IMR-90 (cell line): ENCODE data around the gene KLK10. TPM values are rescaled to one million over a fixed set of nuclear protein-coding genes. Genes with fewer than 3 reads are reported as not detected.

Source experiments
- ATAC-seq: fragments of 200-7000 bp; cut with Tn5 transposase; 2 replicates; pipeline ENCODE4 v1.9.1; 2020; ENCODE audit warnings: low read depth, mild to moderate bottlenecking, moderate library complexity
- BruUV-seq: library from RNA; stranded (reverse); fragments of 400-500 nt; replicated peaks from 2 replicates; lab custom pipeline; 2021; lab: Mats Ljungman, UMichigan
- CTCF ChIA-PET: fragments of 300-600 bp; formaldehyde crosslinking; extraction: SDS; loops from one replicate; lab custom pipeline; 2021; ENCODE audit warnings: antibody characterized with exemption; lab: Yijun Ruan, JAX
- POLR2A ChIA-PET: fragments of 300-600 bp; sonication (Branson Sonifier 250); formaldehyde crosslinking; loops from one replicate; lab custom pipeline; 2022; ENCODE audit warnings: antibody characterized with exemption; ENCODE audit not compliant: unreplicated experiment; lab: Charles Lee
- DNase-seq: peaks from one replicate; pipeline ENCODE4 v3.0.0; 2013
- H2AFZ ChIP-seq: replicated peaks from 2 replicates; pipeline ENCODE3; 2013; ENCODE audit warnings: low read length, mild to moderate bottlenecking; ENCODE audit not compliant: poor library complexity
- H2AK5ac ChIP-seq: 2 replicates; pipeline ENCODE4 v1.6.1; 2013; ENCODE audit warnings: low read depth, low read length, inconsistent platforms
- H2AK9ac ChIP-seq: replicated peaks from 2 replicates; pipeline ENCODE3; 2013; ENCODE audit warnings: mild to moderate bottlenecking, low read depth, low read length, moderate library complexity; ENCODE audit not compliant: poor library complexity
- H2BK120ac ChIP-seq: 2 replicates; pipeline ENCODE4 v1.6.1; 2013; ENCODE audit warnings: low read depth, low read length, inconsistent platforms
- H2BK15ac ChIP-seq: 3 replicates; pipeline ENCODE4 v1.6.1; 2013; ENCODE audit warnings: low read depth, low read length, inconsistent platforms
- H2BK20ac ChIP-seq: 2 replicates; pipeline ENCODE4 v1.6.1; 2013; ENCODE audit warnings: low read depth, mild to moderate bottlenecking, inconsistent platforms, low read length, moderate library complexity
- H2BK5ac ChIP-seq: 2 replicates; pipeline ENCODE4 v1.6.1; 2013; ENCODE audit warnings: mild to moderate bottlenecking, low read depth, low read length, inconsistent platforms; ENCODE audit not compliant: poor library complexity, severe bottlenecking
- H3K14ac ChIP-seq: replicated peaks from 2 replicates; pipeline ENCODE4 v1.6.1; 2013; ENCODE audit warnings: low read depth, low read length, inconsistent platforms
- H3K18ac ChIP-seq: 2 replicates; pipeline ENCODE4 v1.6.1; 2013; ENCODE audit warnings: low read depth, low read length, control low read depth
- H3K23ac ChIP-seq: 2 replicates; pipeline ENCODE4 v1.6.1; 2013; ENCODE audit warnings: low read depth, low read length, inconsistent platforms
- H3K27ac ChIP-seq: 2 replicates; pipeline ENCODE4 v1.5.1; 2013; ENCODE audit warnings: mild to moderate bottlenecking, control low read depth, low read length; ENCODE audit not compliant: insufficient read depth
- H3K27me3 ChIP-seq: 2 replicates; pipeline ENCODE4 v1.6.1; 2013; ENCODE audit warnings: low read length; ENCODE audit not compliant: control insufficient read depth, insufficient read depth
- H3K36me3 ChIP-seq: 2 replicates; pipeline ENCODE4 v1.6.1; 2013; ENCODE audit warnings: low read length, mixed read lengths; ENCODE audit not compliant: control insufficient read depth, insufficient read depth
- H3K4ac ChIP-seq: 2 replicates; pipeline ENCODE4 v1.6.1; 2013; ENCODE audit warnings: low read depth, low read length, inconsistent platforms
- H3K4me1 ChIP-seq: 2 replicates; pipeline ENCODE4 v1.6.1; 2013; ENCODE audit warnings: low read length, mixed read lengths; ENCODE audit not compliant: control insufficient read depth, insufficient read depth
- H3K4me2 ChIP-seq: 2 replicates; pipeline ENCODE4 v1.6.1; 2013; ENCODE audit warnings: low read depth, mild to moderate bottlenecking, control low read depth, low read length, moderate library complexity
- H3K4me3 ChIP-seq: 2 replicates; pipeline ENCODE4 v1.5.1; 2013; ENCODE audit warnings: low read depth, mild to moderate bottlenecking, control low read depth, low read length, moderate library complexity; ENCODE audit not compliant: insufficient read depth
- H3K56ac ChIP-seq: 2 replicates; pipeline ENCODE4 v1.6.1; 2013; ENCODE audit warnings: low read length, inconsistent platforms; ENCODE audit not compliant: insufficient read depth; ENCODE audit errors: extremely low read depth
- H3K79me1 ChIP-seq, 2 experiments: 2 replicates each; pipeline ENCODE4 v1.6.1; 2013; ENCODE audit warnings: low read length in 2 of 2, inconsistent platforms in 1 of 2, low read depth in 1 of 2
- H3K9ac ChIP-seq: 2 replicates; pipeline ENCODE4 v1.6.1; 2013; ENCODE audit warnings: low read depth, low read length, control low read depth
- H3K9me1 ChIP-seq: 2 replicates; pipeline ENCODE4 v1.6.1; 2013; ENCODE audit warnings: low read length, inconsistent platforms; ENCODE audit not compliant: insufficient read depth
- H3K9me3 ChIP-seq: 2 replicates; pipeline ENCODE4 v1.6.1; 2013; ENCODE audit warnings: low read length; ENCODE audit not compliant: control insufficient read depth, insufficient read depth
- H4K20me1 ChIP-seq: 2 replicates; pipeline ENCODE4 v1.6.1; 2013; ENCODE audit warnings: low read length, inconsistent platforms; ENCODE audit not compliant: insufficient read depth
- H4K5ac ChIP-seq: 2 replicates; pipeline ENCODE4 v1.6.1; 2013; ENCODE audit warnings: mild to moderate bottlenecking, low read depth, low read length, control low read depth
- H4K8ac ChIP-seq, 2 experiments: 2 replicates each; pipeline ENCODE4 v1.6.1; 2013; ENCODE audit warnings: low read depth in 2 of 2, low read length in 2 of 2, control low read depth in 1 of 2, inconsistent platforms in 1 of 2
- H4K91ac ChIP-seq: 2 replicates; pipeline ENCODE4 v1.6.1; 2013; ENCODE audit warnings: low read depth, low read length, inconsistent platforms; ENCODE audit not compliant: insufficient read depth
- BHLHE40 ChIP-seq: fragments of 150-350 bp; IDR thresholded peaks from 2 replicates; pipeline ENCODE4 v1.6.1; 2016; ENCODE audit warnings: mild to moderate bottlenecking, low read depth, low read length
- CHD1 ChIP-seq: IDR thresholded peaks from 2 replicates; pipeline ENCODE4 v1.6.1; 2012; ENCODE audit warnings: low read depth, low read length, improper control_type of control experiment
- CTCF ChIP-seq: conservative IDR thresholded peaks from 2 replicates; pipeline ENCODE4 v1.5.1; 2012; ENCODE audit warnings: mild to moderate bottlenecking, low read depth, low read length, improper control_type of control experiment
- ELK1 ChIP-seq: fragments of 150-350 bp; IDR thresholded peaks from 2 replicates; pipeline ENCODE4 v1.6.1; 2016; ENCODE audit warnings: low read depth, mild to moderate bottlenecking, low read length, moderate library complexity, borderline replicate concordance
- MAFK ChIP-seq: IDR thresholded peaks from 2 replicates; pipeline ENCODE4 v1.6.1; 2012; ENCODE audit warnings: low read depth, low read length, improper control_type of control experiment
- MAZ ChIP-seq: IDR thresholded peaks from 2 replicates; pipeline ENCODE4 v1.6.1; 2012; ENCODE audit warnings: low read depth, mild to moderate bottlenecking, low read length, improper control_type of control experiment, moderate library complexity, borderline replicate concordance
- MXI1 ChIP-seq: IDR thresholded peaks from 2 replicates; pipeline ENCODE4 v1.6.1; 2012; ENCODE audit warnings: low read depth, mild to moderate bottlenecking, low read length, moderate library complexity, borderline replicate concordance
- NFE2L2 ChIP-seq: fragments of 150-350 bp; IDR thresholded peaks from 2 replicates; pipeline ENCODE4 v1.6.1; 2016; ENCODE audit warnings: low read depth, mild to moderate bottlenecking, low read length
- POLR2A ChIP-seq: IDR thresholded peaks from 2 replicates; pipeline ENCODE4 v1.6.1; 2012; ENCODE audit warnings: mild to moderate bottlenecking, low read depth, low read length
- RAD21 ChIP-seq: IDR thresholded peaks from 2 replicates; pipeline ENCODE4 v1.6.1; 2012; ENCODE audit warnings: low read length, improper control_type of control experiment
- RCOR1 ChIP-seq: IDR thresholded peaks from 2 replicates; pipeline ENCODE4 v1.6.1; 2012; ENCODE audit warnings: mild to moderate bottlenecking, low read length, improper control_type of control experiment; ENCODE audit not compliant: insufficient replicate concordance
- RFX5 ChIP-seq: IDR thresholded peaks from 2 replicates; pipeline ENCODE4 v1.8.0; 2012; ENCODE audit warnings: low read depth, mild to moderate bottlenecking, low read length, moderate library complexity
- SMC3 ChIP-seq: fragments of 150-350 bp; IDR thresholded peaks from 2 replicates; pipeline ENCODE4 v1.6.1; 2016; ENCODE audit warnings: low read depth, mild to moderate bottlenecking, antibody characterized with exemption, low read length, moderate library complexity
- USF2 ChIP-seq: fragments of 150-350 bp; IDR thresholded peaks from 2 replicates; pipeline ENCODE4 v1.6.1; 2017; ENCODE audit warnings: mild to moderate bottlenecking, antibody characterized with exemption, low read length, low read depth
- WGBS, 2 experiments: methylation state at CpG; one replicate each; pipeline versions ENCODE4 v1.1.5 to v1.1.7; 2013; ENCODE audit warnings: missing lambda C conversion rate in 2 of 2; ENCODE audit not compliant: insufficient read length in 1 of 2; ENCODE audit errors: extremely low coverage in 2 of 2; 5-methylcytosine and 5-hydroxymethylcytosine counted together
- dilution Hi-C: fragments of 300-500 bp; cut with HindIII; formaldehyde crosslinking; loops from one replicate; pipeline ENCODE4 v1.14.3; 2018; ENCODE audit warnings: low sequenced_read_pairs; ENCODE audit not compliant: unreplicated experiment
- in situ Hi-C: fragments of 300-500 bp; cut with MboI; formaldehyde crosslinking; loops from 3 replicates; pipeline ENCODE4 v1.14.3; 2019; ENCODE audit warnings: low sequenced_read_pairs, inconsistent platforms, mixed read lengths
- intact Hi-C: fragments of 100-400 bp; cut with micrococcal nuclease; formaldehyde crosslinking; loops from 2 replicates; pipeline ENCODE4 v1.10.0; 2022
- polyA plus RNA-seq, 3 experiments: library from polyadenylated mRNA; depleted of rRNA; stranded (reverse); fragments of >200 nt; gene quantifications; 2 replicates each; pipeline ENCODE4 v1.2.3, GENCODE V29; 2012; ENCODE audit warnings: low replicate concordance in 1 of 3
- total RNA-seq: library from RNA; depleted of rRNA; stranded (reverse); fragments of >200 nt; gene quantifications from 2 replicates; pipeline ENCODE4 v1.2.3, GENCODE V29; 2012

KLK10 gene
- total and polyA plus RNA-seq, 2 of the 4 experiments (the other 2 are of a cell fraction), result not detected

GRCh38 chr19:50992666-50993035, 26.9 kb downstream of the KLK10 start:
- no peak for ATAC-seq

More at GRCh38 chr19:50992666-50993035, 26.9 kb downstream of the KLK10 start:
- H4K91ac ChIP-seq, result no peak overlapping the region
- H2BK120ac ChIP-seq, result no peak overlapping the region
- no TSS peak for BruUV-seq
- no peak overlapping the region for H3K9ac ChIP-seq
- no peak overlapping the region for H4K5ac ChIP-seq
- intact Hi-C loops (no loop called here), in situ Hi-C loops (no loop called here), dilution Hi-C loops (no loop called here)
- no peak overlapping the region for H3K27ac ChIP-seq
- H3K4me2 ChIP-seq, result no peak overlapping the region
- H3K9me1 ChIP-seq, result no peaks in the 10 kb centered on the region
- no peak overlapping the region for H3K4ac ChIP-seq
- POLR2A ChIA-PET, result no interaction called here
- no peaks in the 10 kb centered on the region for H3K27me3 ChIP-seq
- no peaks in the 10 kb centered on the region for H3K4me1 ChIP-seq
- H3K79me1 ChIP-seq, result no peaks in the 10 kb centered on the region
- H2BK20ac ChIP-seq, result no peak overlapping the region
- no peak overlapping the region for H3K14ac ChIP-seq
- no peaks in the 10 kb centered on the region for H3K36me3 ChIP-seq
- no peak overlapping the region for H3K18ac ChIP-seq
- no peak overlapping the region for H2BK5ac ChIP-seq
- no peaks in the 10 kb centered on the region for H4K20me1 ChIP-seq
- H2AFZ ChIP-seq, result no peak overlapping the region
- no peak overlapping the region for H3K56ac ChIP-seq
- no peak overlapping the region for H3K23ac ChIP-seq
- H2BK15ac ChIP-seq, result no peak overlapping the region
- H3K4me3 ChIP-seq, result no peak overlapping the region
- TF ChIP-seq NFE2L2, result no peak
- TF ChIP-seq RAD21, result no peak
- no peak for TF ChIP-seq ELK1
- no peak for TF ChIP-seq POLR2A
- no peak for TF ChIP-seq MAFK
- TF ChIP-seq CTCF, result no peak
- TF ChIP-seq SMC3, result no peak
- no peak for TF ChIP-seq RCOR1
- no peak for TF ChIP-seq RFX5
- TF ChIP-seq MXI1, result no peak
- TF ChIP-seq CHD1, result no peak
- TF ChIP-seq USF2, result no peak
- no peak for TF ChIP-seq MAZ
- TF ChIP-seq BHLHE40, result no peak
- H2AK9ac ChIP-seq, result no peak overlapping the region
- DNase-seq, result no peak
- H2AK5ac ChIP-seq, result no peak overlapping the region
- WGBS, 2 experiments, result no CpG with 5 or more reads among the region's 2 CpGs
- peaks cover 4% of the 10 kb centered on the region for H3K9me3 ChIP-seq
- CTCF ChIA-PET, result no interaction called here
- no peak overlapping the region for H4K8ac ChIP-seq
